WTC11 (cell line): ENCODE data around the gene HCAR2.

Source experiments
- ATF6 ChIP-seq: sonication (generic); formaldehyde crosslinking; IDR thresholded peaks from 2 replicates; pipeline ENCODE4 v1.8.1; 2023; ENCODE audit warnings: mild to moderate bottlenecking, missing genetic modification reagents
- FOXK1 ChIP-seq: sonication (generic); formaldehyde crosslinking; IDR thresholded peaks from 2 replicates; pipeline ENCODE4 v1.8.0; 2022; ENCODE audit warnings: mild to moderate bottlenecking, moderate library complexity, missing genetic modification reagents
- FOXP4 ChIP-seq: sonication (generic); formaldehyde crosslinking; IDR thresholded peaks from 2 replicates; pipeline ENCODE4 v1.8.0; 2022; ENCODE audit warnings: mild to moderate bottlenecking, missing genetic modification reagents
- KAT7 ChIP-seq: sonication (generic); formaldehyde crosslinking; IDR thresholded peaks from 2 replicates; pipeline ENCODE4 v1.8.1; 2023; ENCODE audit warnings: missing genetic modification reagents, mild to moderate bottlenecking, borderline replicate concordance
- NR1H2 ChIP-seq: sonication (generic); formaldehyde crosslinking; IDR thresholded peaks from 2 replicates; pipeline ENCODE4 v1.9.0; 2021; ENCODE audit warnings: mild to moderate bottlenecking, moderate library complexity, missing genetic modification reagents
- ZBTB43 ChIP-seq: sonication (generic); formaldehyde crosslinking; IDR thresholded peaks from 2 replicates; pipeline ENCODE4 v1.8.1; 2023; ENCODE audit warnings: mild to moderate bottlenecking, missing genetic modification reagents
- ZNF121 ChIP-seq: sonication (generic); formaldehyde crosslinking; IDR thresholded peaks from 2 replicates; pipeline ENCODE4 v1.8.0; 2023; ENCODE audit warnings: missing genetic modification reagents
- TF ChIP-seq, protein P1 (sequence below): fragments of 200-600 bp; IDR thresholded peaks from 2 replicates; pipeline ENCODE4 v1.8.0; 2022; ENCODE audit warnings: antibody characterized with exemption

DNA sequence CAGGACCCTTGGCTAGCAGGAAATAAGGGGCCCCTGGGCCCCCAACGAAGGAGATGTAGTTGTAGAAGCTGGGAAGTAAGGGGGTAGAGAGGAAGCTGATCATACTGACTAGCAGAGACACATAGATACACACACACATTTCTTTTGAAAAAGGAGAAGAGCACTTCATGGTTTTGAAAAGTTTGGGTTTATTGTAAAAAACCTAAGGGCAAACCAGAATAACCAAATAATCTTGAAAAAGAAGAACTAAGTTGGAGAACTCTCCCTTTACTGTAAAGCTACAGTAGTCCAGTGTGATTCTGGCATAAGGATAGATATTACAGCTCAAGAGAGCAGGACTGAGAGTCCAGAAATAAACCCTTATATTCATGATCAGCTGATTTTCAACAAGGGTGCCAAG, 19.2 kb upstream of the HCAR2 start:
- TF ChIP-seq, protein P1, sequence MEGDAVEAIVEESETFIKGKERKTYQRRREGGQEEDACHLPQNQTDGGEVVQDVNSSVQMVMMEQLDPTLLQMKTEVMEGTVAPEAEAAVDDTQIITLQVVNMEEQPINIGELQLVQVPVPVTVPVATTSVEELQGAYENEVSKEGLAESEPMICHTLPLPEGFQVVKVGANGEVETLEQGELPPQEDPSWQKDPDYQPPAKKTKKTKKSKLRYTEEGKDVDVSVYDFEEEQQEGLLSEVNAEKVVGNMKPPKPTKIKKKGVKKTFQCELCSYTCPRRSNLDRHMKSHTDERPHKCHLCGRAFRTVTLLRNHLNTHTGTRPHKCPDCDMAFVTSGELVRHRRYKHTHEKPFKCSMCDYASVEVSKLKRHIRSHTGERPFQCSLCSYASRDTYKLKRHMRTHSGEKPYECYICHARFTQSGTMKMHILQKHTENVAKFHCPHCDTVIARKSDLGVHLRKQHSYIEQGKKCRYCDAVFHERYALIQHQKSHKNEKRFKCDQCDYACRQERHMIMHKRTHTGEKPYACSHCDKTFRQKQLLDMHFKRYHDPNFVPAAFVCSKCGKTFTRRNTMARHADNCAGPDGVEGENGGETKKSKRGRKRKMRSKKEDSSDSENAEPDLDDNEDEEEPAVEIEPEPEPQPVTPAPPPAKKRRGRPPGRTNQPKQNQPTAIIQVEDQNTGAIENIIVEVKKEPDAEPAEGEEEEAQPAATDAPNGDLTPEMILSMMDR: no peak
- TF ChIP-seq ZNF121 (no peak), FOXP4 (no peak), ZBTB43 (no peak), FOXK1 (CRISPR knock-in tag) (no peak), NR1H2 (CRISPR knock-in tag) (no peak), KAT7 (CRISPR knock-in tag) (no peak), ATF6 (no peak)
